Measurements from ENCODE around the gene GRAMD4.

The GRAMD4 gene

GRCh38 chr22:46659059-46659790 is 39.0 kb downstream of the GRAMD4 start:
- no peak for DNase-seq

- no peak for DNase-seq
Measured at GRCh38 chr22:46659791-46660186, 39.6 kb downstream of the GRAMD4 start.

DNA sequence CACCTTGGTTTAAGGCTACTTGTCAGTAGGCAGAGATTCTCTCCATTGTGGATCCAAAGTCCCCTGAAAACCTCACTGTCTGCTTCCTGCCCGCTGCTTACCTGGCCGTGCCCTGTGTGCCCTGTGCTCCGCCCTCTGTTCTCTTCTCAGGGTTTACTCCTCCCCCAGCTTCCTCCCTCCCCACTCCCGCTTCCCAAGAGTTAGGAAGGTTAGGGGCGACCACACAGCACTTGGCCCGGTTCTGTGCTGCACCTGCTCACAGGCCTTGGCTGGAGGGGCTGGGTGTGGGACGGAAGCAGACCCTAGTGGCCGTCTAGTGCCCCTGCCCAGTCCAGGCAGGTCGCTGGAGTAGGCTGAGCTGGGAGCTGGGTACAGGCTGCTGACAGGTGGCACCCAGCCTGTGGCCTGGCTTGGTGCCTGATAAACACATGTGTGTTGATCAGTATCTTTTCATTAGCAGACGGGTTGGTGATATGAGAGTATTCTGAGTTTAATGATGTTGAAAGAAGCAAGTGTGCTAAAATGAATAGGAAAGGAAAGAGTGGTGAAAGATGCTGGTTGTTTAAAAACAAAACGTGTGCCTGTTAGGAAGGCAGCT is 40.5 kb downstream of the GRAMD4 start:
- DNase-seq = no peak

- DNase-seq = peak; percentile 51
Measured at GRCh38 chr22:46661221-46661851, 41.1 kb downstream of the GRAMD4 start.

- DNase-seq = no peak
Measured at GRCh38 chr22:46662226-46662625, 42.0 kb downstream of the GRAMD4 start.

GRCh38 chr22:46663001-46663400 is 42.8 kb downstream of the GRAMD4 start:
- DNase-seq = no peak

DNA sequence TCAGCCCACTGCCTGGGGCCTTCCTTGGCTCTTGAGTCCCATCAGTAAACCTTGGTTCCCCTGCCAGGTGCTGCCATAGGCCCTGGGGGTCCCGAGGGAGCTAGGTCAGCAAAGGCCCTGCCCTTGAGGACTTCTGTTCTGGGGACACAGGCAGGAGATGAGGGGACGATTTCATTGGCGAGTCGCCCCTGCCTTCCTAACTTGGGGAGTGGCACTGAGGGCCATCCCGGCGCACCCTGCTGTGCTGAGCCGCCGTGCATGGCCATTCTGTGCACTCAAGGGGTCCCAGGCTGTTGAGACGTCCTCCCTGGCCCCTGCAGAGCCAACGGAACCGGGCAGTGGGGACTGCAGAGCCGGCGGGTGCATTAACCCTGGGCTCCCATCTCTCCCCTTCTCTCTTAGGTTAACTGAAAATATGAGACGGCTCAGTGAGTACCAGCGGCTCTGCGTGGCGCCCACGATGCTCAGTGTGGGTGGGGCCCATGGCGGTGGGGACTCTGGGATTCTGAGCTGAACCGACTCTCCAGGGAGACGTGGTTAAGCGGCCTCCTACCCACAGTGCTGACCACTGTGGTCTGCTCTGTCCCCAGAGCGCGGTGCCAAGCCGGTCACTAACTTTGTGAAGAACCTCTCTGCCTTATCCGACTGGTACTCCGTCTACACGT is 43.4 kb downstream of the GRAMD4 start:
- no peak for DNase-seq

- DNase-seq = no peak
Measured at GRCh38 chr22:46664301-46664855, 44.2 kb downstream of the GRAMD4 start.

DNA sequence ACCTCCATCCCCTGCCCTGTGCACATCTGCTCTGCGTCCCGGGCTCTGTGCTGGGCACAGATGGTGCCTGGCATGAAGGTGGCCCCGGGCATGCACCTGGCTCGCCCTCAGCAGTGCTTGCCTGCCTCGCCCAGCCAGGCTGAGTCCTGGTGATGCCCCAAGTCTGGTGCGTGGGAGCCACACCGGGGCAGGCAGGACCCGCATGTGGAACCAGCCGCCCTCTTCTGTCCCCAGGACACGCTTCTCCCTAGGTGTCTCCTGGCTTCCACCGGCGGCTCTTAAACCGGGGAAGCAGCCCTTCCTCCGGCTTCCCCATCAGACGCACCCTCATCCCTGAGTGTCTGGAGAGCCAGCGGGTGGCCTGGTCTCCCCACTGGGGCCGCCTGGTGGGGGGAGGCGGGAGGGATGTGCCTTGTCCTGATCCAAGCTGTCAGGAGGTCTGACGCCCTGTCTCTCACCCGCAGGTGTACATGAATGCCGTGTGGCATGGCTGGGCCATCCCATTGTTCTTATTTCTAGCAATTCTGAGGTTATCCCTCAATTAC is 45.0 kb downstream of the GRAMD4 start:
- DNase-seq = no peak

DNA sequence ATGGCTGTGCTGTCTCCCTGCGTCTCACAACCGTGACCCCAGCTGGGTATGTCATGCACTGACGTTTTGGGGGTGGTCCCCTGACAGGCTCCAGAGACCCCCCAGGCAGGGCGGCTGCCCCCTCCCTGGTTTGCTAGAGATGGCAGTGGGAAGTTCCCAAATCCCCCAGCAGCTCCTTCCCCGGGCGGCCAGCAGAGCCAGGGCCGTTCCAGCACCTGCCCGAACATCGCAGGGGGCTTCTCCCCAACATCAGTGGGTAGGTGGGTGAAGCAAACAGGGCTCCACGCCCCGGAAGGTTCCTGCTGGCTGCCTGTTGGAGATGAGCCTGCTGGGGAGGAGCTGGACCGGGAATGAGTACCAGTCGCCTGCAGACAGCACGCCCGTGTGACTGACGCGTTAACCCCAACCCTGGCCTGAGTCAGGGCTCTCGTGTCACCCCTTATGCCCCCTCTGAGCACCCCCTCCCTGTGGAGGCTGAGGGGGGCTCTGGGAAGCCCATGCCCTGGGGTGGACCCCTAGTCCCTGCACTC is 45.6 kb downstream of the GRAMD4 start:
- no peak for DNase-seq

GRCh38 chr22:46666577-46667244 is 46.5 kb downstream of the GRAMD4 start:
- no peak for DNase-seq

DNA sequence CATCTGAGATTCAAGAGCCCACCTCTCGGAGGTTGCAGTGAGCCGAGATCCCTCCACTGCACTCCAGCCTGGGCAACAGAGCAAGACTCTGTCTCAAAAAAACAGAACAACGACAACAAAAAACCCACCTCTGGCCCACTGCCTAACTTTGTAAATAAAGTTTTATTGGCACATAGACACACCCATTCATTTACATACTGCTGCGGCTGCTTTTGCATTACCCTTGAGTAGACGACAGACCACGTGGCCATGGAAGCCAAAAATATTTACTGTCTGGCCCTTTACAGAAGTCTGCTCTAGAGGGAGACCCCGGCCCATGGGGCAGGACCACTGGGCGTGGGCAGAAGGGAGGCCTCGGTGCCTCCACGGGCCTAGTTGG is 47.0 kb downstream of the GRAMD4 start:
- no peak for DNase-seq

DNA sequence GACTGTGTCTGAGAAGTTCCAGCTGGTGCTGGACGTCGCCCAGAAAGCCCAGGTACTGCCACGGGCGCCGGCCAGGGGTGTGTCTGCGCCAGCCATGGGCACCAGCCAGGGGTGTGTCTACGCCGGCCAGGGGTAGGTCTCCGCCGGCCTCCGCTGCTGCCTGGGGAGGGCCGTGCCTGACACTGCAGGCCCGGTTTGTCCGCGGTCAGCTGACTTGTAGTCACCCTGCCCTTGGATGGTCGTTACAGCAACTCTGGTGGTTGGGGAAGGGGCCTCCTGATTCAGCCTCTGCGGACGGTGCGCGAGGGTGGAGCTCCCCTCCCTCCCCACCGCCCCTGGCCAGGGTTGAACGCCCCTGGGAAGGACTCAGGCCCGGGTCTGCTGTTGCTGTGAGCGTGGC is 47.9 kb downstream of the GRAMD4 start:
- no peak for DNase-seq

- DNase-seq = no peak
Measured at GRCh38 chr22:46669201-46669600, 49.0 kb downstream of the GRAMD4 start.

GRCh38 chr22:46671824-46672432 is 51.7 kb downstream of the GRAMD4 start:
- DNase-seq = no peak

GRCh38 chr22:46672731-46673130 is 52.5 kb downstream of the GRAMD4 start:
- no peak for DNase-seq

- DNase-seq = no peak
Measured at GRCh38 chr22:46673205-46673604, 53.0 kb downstream of the GRAMD4 start.

- peak; percentile 52 for DNase-seq
Measured at GRCh38 chr22:46673662-46674236, 53.6 kb downstream of the GRAMD4 start.

GRCh38 chr22:46674367-46674781 is 54.2 kb downstream of the GRAMD4 start:
- peak; percentile 81 for DNase-seq

GRCh38 chr22:46674906-46675305 is 54.7 kb downstream of the GRAMD4 start:
- peak; percentile 43 for DNase-seq

DNA sequence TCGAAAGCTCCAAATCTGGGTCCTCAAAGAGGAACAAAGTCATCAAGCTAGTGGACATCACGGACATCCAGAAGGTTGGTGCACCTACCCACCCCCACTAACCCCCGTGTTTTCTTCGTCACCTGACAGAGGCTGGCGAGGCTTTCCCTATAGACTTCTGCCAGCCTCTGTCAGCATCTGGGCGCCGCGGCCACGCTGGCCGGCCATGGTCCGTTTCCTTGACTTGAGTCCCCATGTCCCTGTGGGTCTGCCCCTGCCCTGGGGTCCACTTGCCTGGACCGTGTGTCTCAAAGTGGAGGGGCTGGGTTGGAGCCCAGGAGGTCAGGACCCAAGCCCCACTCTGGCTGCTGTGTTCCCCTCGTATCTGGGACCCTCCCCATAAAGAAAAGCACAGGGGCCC is 55.3 kb downstream of the GRAMD4 start:
- no peak for DNase-seq

- DNase-seq = no peak
Measured at GRCh38 chr22:46675938-46676337, 55.8 kb downstream of the GRAMD4 start.
